NCI-H2227 treated with DMSO at 0.1 percent for 48 hours (cell line): ENCODE results near the gene NELFB.

ENCODE experiments used
- DNase-seq: peaks from one replicate; lab custom pipeline; 2025; lab: John Stamatoyannopoulos, UW

The NELFB gene

DNA sequence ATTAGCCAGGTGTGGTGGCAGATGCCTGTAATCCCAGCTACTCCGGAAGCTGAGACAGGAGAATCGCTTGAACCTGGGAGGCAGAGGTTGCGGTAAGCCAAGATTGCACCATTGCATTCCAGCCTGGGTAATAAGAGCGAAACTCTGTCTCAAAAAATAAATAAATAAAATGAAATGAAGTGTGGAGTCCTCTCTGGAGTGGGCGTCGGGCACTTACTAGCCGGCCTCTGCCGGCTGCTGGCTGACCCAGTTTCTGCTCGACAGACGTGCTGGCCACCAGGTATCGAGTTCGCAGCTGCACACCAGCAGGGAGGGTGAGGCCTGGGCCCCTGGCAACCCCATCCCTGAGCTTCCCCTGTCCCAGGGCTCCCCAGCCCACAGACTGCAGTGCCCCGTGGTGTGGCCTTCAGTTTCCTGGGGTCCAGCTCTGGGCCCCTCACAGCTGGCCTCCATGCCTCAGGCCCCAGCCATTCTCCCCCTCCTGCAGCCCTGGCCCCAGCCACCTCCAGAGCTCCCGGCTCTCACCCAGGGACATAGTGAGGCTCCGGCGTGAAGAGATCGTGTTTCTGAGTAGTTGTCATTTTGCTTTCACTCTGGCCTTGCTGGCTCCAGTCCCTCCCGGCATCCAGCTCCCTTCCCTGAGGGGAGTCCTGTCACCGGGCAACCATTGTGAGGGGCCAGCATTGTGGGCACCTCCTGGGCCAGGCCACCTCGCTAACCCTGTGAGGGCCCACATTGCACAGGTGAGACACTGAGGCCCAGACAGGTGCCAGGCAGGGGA, 7.8 kb upstream of the NELFB start:
- no peak for DNase-seq

DNA sequence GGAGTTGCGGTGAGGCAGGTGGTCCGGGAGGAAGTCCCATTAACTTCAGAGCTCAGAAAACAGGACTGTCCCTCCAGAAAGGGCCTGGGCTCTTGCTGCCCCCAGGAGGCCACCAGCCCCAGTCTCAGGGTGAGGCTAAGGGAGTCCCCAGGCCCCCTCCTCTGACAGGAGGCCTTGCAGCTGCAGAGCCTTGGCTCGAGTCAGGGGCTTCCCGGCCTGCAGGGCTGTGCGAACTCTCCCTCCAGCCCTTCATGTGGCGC, 7.3 kb upstream of the NELFB start:
- DNase-seq = no peak

DNA sequence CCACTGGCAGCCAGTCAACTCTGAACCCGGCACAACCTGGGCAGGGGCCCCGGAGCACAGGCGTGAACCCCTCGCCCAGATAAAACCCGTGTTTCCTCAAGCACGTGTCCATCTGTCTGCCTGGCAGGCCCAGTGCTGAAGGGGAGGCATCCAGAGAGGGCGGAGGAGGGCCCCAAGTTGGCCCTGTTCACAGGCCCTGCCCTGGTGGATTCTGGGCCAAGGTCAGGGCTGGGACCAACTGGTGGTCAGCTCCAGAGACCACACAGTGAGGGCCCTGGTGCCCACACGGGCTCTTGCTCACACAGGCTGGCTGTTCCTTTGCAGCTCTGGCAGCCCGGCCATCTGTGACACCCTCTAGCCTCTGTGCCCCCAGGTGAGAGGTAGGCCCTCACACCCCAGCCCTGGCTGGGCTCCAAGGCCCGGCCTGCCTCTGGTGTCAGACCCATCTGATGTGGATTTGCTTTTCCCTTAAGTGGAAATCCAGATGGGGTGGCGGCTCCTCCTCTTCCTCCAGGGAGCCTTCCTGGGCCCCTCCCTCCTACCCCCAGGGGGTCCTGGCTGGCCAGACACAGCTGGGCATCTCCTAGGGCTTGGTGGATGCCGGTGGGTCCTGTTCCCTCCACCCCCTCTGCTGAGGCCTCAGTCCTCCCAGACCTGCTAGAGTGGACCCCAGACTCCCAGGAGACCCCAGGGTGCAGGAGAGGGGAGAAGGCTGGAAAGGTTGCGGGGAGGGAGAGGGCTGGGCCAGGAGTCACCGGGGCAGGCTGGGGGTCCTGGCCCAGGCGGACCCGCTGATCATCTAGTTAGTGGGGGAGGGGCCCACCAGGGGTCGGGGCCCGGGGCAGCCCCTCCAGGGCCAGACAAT, 4.6 kb upstream of the NELFB start:
- no peak for DNase-seq

DNA sequence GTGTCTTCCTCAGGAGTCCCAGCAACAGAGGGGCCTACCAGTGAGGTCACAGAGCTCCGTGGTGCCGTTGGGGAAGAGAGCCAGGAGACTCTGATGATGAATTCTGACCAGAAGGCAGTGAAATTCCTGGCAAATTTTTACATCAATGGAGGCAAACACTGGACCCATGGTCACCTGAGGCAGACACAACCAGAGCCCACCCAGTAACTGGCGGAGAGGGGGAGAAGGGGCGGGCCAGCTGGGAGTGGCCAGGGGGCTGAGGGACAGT, 4.0 kb upstream of the NELFB start, which contains the start of gene STPG3:
STPG3 (plus strand) TSS at position 93 of the 268 bp plus-strand sequence; CDS start at position 94, 1 bp downstream.
- DNase-seq = no peak

DNA sequence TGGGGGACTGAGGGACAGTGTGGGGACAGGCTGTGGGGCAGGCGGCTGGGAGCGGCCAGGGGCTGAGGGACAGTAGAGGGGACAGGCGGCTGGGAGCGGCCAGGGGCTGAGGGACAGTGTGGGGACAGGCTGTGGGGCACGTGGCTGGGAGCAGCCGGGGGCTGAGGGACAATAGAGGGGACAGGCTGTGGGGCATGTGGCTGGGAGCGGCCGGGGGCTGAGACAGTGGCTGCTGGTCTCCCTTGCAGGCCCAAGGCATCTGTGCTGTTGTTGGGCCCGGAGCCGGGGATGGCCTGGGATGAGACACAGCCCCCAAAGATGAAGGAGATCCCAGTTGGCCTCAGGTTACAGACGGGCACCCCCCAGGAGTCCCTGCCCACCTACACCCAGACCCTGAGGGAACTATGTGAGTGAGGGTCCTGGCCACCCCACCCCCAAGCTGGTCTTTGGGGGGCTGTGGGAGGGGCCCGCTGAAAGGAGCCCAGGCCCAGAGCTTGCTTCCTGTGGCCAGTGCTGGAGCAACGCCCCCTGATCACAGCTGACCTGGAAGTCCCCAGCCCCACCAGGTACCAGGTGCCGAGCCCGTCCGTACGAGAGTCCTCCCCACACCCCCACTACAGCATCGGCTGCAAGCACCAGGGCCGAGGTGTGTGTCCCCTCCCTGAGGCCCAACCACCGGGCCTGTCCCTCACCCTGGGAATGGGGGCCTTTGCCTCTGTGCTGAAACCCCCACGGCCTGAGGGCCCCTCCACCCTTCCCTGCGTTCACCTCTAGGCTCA, 3.4 kb upstream of the NELFB start:
- no peak for DNase-seq

DNA sequence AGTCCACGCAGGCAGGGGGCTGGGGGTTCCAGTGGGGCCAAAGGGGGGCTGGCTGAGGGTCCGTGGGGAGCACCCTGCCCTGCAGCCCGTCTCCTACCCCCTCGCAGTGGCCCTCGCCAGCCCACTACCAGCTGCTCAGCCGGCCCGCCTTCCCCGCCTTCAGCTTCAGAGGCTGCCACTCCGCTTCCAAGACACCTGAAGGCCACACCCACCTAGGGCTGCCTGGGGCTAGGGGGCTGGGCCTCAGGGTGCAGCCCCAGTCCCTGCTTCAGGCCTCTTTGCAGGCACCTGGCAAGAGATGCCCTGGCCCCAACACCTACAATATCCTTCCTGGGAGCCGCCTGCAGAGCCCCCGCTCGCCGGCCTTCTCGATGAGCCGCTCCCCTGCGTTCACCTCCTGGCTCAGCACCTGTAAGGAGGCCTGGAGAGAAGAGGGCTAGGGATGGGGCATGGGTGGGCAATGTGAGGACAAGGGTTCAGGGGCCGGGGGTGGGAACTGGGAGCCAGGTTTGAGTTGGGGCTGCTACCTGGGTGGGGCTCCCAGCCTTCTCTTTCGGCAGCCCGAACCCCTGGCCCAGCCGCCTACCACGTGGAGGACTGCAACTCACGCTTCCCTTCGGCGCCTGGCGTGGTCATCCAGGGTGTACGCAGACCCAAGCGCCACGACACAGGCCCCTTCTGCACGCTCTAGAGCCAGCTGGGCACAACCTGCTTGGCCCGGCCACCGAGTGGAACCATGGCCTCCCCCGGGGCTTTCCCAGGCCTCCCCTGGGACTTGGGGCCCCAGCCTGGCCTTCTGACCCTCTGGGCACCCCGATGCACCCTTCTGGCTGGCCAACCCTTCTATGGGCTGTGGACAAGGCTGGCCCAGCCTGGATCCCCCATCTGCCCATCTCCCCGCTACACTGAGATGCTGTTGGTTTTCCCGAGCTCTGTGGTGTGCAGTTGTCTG, 2.3 kb upstream of the NELFB start:
- DNase-seq = no peak

DNA sequence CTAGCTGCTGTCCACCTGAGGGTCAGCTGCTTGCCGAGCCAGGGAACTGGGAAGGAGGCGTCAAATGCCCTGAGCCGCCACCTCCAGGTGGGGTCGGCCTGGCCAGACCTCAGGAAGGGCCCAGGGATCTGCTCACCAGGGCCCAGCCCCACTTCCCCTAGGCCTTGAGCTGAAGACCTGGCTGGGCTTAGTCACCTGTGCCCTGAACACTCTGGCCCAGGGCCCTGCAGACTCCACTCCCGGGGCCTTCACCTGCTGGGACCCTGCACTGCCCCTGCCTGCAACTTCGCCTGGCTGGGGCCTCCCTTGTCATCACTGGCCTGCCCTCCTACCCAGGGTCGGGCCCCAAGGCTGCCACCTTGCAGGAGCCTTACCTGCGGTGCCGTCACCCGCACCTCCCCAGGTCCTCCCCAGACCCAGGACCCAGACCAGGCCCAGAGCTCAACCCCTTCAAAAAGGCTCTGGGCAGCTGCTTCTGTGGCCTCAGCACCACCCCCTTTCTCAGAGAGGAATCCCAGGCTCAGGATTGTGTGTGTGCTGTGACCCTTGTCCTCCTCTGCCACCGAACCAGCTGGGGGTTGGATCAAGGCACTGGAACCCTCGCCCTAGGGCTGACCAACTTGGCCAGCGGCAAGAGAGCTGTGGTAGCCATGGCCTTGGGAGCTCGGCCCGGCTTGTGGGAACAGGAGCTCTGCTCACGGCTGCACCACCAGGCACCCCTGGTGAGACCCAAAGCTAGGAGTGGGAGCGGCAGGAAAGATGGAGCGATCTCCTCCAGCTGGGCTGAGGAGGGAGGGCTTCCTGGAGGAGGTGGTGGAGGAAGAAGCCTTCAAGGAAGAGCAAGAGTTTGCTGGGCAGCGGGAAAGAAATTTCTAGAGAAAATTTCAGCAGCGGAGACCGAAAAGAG, 1.2 kb upstream of the NELFB start:
- no peak for DNase-seq

DNA sequence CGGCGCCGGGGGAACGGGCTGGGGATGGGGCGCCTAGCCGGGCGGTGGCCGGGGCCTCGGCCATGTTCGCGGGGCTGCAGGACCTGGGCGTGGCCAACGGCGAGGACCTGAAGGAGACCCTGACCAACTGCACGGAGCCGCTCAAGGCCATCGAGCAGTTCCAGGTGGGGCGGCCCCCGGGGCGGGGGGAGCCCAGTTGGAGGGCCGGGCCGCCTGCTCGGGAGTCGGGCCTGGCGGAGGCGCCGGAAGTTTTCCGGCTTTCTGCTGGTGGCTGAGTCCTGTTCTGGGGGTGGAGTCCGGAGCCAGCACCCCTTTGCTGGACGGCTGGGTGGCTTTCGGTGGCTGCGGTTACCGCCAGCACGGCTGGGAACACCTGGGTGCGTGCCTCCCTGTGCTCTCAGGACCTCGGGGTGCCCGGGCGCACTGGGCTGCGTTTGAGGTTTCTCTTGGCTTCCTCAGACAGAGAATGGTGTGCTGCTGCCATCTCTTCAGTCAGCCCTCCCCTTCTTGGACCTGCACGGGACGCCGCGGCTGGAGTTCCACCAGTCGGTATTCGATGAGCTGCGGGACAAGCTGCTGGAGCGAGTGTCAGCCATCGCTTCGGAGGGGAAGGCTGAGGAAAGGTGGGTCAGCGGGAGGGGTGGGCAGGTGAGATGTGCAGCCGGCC, 454 bp downstream of the NELFB start:
- DNase-seq = no peak

DNA sequence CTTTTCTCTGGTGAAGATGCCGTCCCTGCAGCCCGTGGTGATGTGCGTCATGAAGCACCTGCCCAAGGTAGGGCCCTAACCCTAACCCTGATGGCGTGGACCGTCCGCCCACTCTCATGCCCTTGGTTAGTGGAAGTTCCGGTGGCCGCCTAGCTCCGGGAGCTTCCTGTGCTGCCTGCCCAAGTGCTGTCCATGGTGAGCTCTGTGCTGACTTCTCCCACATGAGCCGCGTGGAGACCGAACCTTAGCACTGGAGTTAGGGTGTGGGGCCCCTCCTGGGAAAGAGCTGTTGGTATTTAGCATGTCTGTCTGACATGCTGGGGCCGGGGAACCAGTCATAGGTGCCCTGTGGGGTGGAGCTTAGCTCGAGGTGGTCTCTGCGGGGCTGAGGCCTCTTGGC, 1.2 kb downstream of the NELFB start:
- DNase-seq = no peak

DNA sequence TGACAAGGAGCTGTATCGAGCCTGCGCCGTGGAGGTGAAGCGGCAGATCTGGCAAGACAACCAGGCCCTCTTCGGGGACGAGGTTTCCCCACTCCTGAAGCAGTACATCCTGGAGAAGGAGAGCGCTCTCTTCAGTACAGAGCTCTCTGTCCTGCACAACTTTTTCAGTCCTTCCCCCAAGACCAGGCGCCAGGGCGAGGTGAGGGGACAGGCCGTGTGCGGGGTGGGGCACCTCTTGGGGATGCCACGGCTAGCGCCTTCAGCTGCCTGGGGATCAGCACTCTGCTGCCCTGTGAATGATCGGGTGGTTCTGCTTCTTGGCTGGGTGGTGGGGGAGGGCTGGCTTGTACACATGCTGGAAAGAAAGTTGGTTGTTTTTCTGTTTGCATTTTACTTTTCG, 1.7 kb downstream of the NELFB start:
- no peak for DNase-seq

DNA sequence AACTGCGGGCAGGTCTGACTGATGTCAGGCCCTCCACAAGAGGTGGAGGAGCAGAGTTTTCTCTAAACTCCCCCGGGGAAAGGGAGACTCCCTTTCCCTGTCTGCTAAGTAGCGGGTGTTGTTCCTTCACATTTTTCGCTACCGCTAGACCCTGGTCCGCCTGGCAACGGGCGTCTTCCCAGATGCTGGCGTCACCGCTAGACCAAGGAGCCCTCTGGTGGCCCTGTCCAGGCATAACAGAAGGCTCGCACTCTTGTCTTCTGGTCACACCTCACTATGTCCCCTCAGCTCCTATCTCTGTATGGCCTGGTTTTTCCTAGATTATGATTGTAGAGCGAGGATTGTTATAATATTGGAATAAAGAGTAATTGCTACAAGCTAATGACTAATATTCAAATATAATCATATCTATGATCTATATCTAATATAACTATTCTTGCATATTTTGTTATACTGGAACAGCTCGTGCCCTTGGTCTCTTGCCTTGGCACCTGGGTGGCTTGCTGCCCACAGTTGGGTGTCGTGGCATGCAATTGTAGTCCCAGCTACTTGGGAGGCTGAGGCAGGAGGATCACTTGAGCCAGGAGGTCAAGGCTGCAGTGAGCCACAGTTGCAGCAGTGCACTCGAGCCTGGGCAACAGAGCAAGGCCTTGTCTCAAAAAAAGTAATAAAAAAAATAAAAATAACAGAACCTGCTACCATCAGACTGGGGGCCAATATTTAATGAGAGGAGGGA, 7.2 kb downstream of the NELFB start:
- DNase-seq = peak; percentile 5

DNA sequence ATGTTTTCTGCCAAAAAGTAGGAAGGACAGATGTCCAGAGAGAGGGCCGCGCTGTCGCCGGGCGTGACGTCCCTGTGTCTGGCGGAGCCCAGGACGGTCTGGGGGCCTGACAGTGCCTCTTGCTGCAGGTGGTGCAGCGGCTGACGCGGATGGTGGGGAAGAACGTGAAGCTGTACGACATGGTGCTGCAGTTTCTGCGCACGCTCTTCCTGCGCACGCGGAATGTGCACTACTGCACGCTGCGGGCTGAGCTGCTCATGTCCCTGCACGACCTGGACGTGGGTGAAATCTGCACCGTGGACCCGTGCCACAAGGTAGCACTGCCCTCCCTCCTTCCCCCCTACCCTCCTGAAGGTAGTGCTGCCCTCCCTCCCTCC, 7.8 kb downstream of the NELFB start:
- DNase-seq = no peak

DNA sequence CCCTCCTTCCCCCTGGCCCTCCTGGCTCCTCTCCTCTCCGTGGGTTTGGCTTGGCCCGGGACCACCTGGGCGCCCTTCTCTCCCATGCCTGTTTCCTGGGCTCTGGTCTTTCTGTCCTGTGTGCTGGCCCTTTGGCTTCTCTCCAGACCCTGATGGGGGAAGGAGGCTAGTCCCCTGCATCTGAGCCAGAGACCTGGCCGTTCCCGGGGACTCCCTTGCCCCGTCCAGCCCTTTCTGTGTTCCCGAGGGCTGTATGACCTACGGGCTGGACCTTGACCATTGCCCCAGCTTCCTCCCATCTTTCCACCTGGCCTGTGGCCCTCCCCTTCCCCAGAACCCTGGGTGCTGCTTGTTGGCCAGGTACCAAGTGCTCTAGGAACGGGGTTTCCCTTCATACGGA, 8.4 kb downstream of the NELFB start:
- no peak for DNase-seq

DNA sequence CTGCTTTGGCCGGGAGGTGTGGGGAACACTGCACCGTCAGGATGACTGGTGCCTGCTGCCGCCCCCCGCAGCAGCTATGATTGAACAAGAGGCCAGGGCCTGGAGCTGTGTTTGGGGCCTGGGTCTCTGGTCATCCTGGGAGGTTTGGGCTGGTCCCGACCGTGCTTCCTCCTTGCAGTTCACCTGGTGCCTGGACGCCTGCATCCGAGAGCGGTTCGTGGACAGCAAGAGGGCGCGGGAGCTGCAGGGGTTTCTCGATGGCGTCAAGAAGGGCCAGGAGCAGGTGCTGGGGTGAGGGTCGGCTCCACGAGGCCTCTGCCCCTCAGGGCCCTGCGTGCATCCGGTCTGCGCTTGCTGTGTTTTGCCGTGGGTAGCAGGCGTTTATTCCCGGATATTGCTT, 8.9 kb downstream of the NELFB start:
- no peak for DNase-seq

DNA sequence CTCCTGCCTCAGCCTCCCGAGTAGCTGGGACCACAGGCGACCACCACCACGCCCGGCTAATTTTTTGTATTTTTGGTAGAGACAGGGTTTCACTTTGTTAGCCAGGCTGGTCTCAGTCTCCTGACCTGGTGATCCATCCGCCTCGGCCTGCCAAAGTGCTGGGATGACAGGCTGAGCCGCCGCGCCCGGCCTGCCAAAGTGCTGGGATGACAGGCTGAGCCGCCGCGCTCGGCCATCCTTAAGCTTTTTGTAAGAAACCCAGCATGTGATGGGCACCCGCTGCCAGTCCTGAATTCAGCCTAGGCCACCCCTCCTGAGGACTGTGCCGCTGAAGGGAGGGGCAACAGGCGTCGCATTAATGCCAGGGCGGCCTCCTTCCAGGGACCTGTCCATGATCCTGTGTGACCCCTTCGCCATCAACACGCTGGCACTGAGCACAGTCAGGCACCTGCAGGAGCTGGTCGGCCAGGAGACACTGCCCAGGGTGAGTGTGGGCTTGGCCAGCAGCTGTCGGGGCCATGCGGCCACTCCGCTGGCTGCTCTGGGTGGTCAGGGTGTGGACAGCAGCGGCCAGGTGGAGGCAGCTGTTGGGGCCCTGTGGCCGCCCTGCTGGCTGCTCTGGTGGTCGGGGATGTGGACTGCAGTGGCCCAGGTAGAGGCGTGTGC, 10.5 kb downstream of the NELFB start:
- no peak for DNase-seq

DNA sequence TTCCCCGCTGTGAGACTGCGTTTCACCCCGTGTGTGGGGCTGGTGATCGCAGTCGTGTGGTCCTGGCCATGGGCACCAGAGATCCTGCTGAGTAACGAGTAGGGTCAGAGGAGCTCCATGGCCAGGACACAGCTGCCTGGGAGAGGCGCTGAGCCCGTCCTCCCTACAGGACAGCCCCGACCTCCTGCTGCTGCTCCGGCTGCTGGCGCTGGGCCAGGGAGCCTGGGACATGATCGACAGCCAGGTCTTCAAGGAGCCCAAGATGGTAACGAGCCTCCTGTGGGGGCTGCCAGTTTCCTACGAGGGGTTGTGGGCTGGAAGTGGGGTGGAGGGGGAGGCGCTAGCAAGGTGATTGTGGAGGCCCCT, 11.0 kb downstream of the NELFB start:
- no peak for DNase-seq

DNA sequence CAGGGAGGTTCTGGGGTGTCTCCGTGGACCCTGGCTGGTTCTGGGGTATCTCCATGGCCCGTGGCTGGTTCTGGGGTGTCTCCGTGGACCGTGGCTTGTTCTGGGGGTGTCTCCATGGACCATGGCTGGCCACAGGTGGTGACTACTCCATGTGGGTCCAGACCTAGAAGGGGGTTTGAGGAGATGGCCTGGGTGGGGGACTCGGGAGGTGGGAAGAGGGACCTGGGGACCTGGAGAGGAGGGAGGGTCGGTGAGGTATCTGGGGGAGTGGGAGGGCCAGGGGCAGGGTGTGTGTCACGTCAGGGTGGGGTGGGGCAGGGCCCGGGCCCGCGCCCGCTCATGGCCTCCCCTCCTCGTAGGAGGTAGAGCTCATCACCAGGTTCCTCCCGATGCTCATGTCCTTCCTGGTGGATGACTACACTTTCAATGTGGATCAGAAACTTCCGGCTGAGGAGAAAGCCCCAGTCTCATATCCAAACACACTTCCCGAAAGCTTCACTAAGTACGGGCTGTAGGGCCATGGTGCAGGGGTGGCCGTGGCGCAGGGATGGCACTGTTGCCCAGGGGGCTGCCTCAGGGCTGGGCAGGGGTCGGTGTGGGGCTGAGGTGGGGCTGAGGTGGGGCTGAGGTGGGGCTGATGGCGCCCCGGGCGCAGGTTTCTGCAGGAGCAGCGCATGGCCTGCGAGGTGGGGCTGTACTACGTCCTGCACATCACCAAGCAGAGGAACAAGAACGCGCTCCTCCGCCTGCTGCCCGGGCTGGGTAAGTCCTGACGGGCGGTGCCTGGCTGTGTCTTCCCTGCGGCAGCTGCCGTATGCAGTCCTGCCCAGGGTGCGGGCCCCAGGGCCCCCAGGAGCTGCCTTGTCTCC, 11.7 kb downstream of the NELFB start:
- no peak for DNase-seq

DNA sequence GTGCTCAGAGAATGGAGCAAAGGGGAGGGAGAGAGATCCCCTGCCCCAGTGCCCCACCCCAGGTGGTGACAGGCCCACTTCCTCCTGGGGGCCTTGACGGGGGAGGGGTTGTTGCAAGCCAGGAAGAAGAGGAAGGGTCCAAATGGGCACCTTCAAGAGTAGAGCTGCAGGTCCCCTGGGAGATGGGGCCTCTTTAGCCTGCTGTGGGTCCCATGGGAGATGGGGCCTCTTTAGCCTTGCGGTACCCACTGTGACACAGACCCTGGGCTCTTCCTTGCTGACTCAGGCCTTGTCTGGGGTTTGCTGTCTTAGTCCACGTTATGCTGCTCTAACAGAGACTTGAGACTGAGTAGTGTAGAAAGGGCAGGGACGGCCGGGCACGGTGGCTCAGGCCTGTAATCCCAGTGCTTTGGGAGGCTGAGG, 12.8 kb downstream of the NELFB start:
- no peak for DNase-seq
